Stimulated activated CD8-positive, alpha-beta memory T cell treated with anti-CD3 and anti-CD28 coated beads, Interleukin-15, amount 100 ng/mL, for 1 hour (primary cell): ENCODE measurements around the gene SLC35E1.

Experiments used
- DNase-seq: peaks from one replicate; pipeline ENCODE4 v3.0.0-alpha.2; 2020; ENCODE audit warnings: low read depth

SLC35E1 gene

DNA sequence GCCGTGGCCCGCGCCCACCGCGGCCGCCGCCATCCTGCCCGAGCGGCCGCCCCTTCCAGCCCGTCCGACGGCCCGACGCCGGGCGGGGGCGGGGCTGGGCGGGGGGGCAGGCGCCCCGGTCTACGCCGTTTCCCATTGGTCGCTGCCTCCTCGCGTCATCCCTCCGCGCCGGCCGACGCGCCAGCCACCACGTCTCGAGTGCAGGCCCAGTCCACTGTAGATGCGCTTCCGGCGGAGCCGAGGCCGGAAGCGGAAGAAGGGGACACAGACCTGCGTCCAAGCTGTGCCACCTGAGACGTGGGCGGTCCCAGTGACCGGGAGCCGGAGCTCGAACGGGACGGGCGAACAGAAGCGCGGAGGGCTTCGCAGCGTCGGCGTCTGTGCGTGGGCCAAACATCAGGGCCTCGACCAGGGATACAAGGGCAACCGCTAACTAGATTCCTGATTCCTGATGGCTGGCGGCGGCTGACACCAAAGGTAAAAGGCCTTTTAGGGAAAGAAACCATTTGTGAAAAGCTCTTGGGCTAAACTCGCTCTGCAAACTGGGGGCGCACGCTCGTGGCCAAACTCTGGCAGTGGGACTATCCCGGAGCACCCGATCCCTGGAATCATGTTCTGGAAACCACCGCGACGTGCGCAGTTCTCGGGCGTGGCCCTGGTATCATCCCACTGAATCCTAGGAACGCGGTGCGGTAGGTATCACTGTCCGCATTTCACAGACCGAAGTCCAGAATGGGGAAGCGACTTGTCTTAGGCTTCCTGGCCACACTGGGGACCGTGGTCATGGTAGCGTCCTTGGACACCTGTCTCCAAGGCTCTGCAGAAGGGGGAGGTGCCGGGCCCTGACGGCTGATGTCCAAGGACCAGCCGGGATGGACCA is at the start of gene SLC35E1:
Gene SLC35E1 (minus strand): TSS at position 84 of the 880 bp plus-strand sequence. CDS start 51 bp downstream, at position 33.
- peak; percentile 78 for DNase-seq

DNA sequence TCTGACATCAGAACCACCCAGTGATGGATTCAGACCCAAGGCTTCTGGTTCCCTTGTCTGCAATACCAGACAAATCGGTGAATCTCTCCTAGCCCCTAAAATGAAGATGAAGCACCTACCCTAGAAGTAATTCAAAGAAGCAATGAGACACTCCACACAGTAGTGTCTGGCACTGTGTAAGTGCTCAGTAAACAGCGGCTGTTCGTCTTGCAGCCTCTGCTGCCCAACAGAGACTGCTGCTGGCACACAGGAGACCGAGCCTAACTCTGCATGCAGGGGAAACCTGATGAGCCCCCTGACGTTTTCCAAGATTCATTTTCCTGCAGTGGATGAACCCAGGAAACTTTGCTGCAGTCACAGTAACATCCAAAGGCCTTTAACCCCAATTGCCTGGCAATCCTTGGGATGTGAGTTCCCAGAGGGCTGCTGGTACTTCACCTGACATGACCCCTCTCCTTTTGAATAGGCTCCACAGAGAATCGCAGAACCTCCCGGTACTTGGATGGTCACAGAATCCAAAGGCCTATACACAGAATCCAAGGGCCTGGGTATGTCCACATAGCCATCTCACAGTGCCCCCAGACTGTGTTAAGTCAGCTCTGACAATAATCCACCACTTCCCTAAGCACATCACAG is 49.1 kb upstream of the SLC35E1 start:
- DNase-seq: no peak

GRCh38 chr19:16620584-16620983 is 48.4 kb upstream of the SLC35E1 start:
- no peak for DNase-seq

- no peak for DNase-seq
Observed at GRCh38 chr19:16620018-16620417, 47.8 kb upstream of the SLC35E1 start.

GRCh38 chr19:16619457-16619856 is 47.2 kb upstream of the SLC35E1 start:
- DNase-seq: no peak

DNA sequence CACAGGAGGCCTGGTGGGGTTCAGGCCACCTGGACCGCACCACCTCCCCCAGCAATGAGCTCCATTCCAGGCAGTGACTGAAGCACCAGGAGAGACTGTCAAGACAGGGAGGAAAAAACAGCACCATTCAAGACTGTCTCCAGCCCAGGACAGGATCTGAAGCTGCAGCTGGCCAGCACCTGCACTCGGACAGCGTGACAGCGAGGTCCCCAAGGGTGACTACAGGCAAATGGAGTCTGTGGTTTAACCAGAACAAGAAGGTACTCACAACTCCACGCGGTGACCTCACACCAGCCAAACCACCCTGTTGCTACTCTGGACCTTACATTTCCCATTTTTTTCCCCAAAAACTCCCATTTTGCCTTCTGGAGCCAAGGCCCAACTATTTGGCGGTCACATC is 46.0 kb upstream of the SLC35E1 start:
- DNase-seq: no peak

DNA sequence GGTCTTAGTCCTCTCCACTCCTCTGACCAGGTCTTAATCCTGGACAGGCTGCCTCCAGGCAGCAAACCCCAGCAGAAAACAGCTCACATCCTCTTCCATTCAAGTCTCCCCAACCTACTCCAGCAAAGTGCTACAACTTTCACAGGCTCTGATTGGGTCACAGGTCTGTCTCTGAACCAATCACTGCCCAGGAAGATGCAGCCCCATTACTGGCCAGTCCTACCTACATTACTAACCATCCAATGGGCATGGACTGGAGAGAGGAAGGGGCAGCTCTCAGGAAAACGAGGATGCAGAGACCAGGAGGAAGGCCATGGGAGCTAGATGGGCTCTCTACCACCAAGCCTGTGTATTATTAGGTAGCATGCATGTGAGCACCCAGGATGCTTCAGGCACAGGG is 43.6 kb upstream of the SLC35E1 start:
- no peak for DNase-seq

DNA sequence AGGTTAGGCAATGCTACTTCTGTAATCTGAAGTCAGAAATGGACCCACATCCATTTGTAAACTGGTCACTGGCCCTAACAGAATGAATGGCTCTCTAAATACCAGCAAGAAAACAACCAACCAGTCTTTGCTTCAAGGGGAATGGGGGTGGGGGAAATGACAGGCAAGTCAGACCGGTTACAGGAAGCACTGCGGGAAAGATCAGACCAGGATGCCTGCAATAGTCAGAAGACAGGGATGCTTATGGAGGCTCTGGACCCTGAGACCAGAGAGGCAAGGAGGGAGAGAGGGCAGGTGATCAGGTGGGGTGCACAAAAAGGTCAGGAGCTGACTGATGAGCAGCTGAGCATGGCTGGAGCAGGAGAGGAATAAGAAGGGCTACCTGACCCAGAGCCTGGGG is 42.7 kb upstream of the SLC35E1 start:
- DNase-seq: no peak

DNA sequence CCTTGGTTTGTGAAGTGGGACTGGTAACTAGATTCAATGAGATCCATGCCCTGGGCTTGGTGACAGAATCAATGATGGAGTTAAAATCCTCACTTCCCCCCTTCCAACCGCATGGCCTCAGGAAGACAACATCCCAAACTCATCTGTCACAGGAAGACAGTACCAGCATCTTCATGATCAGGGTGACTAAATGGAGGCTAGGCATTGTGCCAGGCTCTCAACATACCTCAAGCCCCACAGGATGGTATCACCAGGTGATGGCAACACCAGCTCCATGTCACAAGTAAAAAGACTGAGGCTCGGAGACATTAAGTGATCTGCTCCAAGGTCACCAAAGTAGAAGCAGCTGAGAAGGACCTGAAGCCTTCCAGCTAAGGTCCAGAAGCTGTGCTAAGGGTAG is 41.6 kb upstream of the SLC35E1 start:
- no peak for DNase-seq

- no peak for DNase-seq
Observed at GRCh38 chr19:16612636-16613035, 40.4 kb upstream of the SLC35E1 start.

GRCh38 chr19:16611121-16611520 is 38.9 kb upstream of the SLC35E1 start:
- no peak for DNase-seq

DNA sequence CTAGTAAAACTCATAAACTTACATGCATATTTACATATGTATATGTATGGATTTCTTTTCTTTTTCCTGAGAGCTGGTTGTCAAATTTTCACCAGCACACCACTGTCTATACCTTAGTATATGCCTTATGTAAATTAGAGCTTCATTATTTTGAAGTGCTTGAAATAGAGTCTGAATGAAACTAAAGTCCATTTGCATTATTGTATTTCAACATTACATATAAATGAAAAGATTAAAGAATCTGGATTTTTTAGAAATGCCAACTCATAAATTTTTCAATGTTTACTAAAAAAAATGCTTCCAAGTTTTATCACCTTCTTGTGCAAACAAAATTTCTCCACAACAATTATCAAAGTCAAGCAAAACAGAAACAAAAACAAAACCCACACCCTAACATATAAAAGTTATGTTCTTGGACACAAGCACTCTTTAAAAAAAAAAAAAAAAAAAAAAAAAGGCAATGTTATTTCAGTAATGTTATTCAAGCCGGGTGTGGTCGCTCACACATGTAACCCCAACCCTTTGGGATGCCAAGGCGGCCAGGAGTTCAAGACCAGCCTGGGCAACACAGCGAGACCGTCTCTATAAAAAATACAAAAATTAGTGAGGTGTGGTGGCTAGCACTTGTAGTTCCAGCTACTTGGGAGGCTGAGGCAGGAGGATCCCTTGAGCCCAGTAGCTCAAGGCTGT is 37.4 kb upstream of the SLC35E1 start:
- DNase-seq: no peak

- DNase-seq: no peak
Observed at GRCh38 chr19:16608290-16608739, 36.1 kb upstream of the SLC35E1 start.

DNA sequence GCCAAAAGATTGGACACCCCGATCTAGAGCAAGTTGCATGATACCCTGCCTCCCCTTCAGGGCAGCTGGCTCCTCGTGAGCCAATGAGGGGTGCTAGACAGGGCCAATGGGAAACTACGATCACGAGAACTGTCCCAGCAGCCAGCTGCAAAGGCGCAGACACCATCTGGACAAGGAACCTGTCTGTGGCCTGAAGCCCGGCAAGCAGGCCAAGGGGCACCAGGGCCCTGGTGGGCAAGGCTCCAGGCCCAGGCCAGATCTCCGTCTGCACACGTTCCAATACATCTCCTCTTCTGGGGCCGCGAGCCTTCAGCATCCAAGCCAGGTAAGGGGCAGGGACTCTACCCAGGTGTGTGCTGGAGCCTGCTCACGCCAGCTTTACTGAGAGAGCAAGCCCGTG is 35.6 kb upstream of the SLC35E1 start:
- no peak for DNase-seq

GRCh38 chr19:16605553-16605994 is 33.4 kb upstream of the SLC35E1 start:
- no peak for DNase-seq

- no peak for DNase-seq
Observed at GRCh38 chr19:16605115-16605514, 32.9 kb upstream of the SLC35E1 start.

GRCh38 chr19:16604615-16605014 is 32.4 kb upstream of the SLC35E1 start:
- no peak for DNase-seq

DNA sequence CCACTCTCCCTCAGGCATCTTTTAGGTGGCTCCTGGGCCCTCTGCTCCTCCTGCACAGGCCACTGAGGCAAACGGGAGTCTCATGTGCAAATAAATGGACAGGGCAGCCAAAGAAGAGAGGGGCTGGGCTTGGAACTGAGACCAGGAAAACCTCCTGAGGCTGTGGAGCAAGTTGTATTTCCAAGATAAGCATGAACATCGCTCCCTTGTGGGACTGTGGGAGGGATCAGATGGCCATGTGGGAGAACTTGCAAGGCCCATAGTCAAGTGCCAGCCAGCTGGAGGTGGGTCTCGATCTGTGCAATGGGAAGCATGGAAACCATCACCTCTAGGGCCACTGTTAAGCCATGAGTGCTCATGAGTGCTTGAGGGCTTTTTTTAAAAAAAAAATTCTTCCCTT is 30.9 kb upstream of the SLC35E1 start:
- DNase-seq: no peak

GRCh38 chr19:16601378-16602052 is 29.3 kb upstream of the SLC35E1 start:
- no peak for DNase-seq

- no peak for DNase-seq
Observed at GRCh38 chr19:16600824-16601223, 28.6 kb upstream of the SLC35E1 start.

GRCh38 chr19:16599655-16600346 is 27.6 kb upstream of the SLC35E1 start:
- no peak for DNase-seq

DNA sequence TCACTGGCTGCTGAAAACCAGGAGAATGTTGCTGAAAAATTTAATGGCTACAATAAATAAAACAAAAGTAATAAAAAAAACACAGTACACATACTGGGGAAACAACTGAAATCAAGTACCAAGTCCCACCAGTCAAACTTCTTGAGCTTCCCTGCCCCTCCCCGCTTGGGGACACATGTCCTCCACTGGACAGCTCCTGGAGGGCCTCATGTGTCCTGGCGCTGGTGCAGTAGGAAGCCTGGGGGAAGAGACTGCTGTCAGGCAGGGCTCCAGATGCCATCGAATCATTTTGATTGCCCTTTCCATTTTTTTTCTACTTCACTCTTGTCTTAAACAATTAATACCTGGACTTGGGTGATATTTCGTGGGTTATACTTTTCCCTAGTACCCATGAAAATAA is 26.6 kb upstream of the SLC35E1 start:
- DNase-seq: no peak
